ENCODE measurements around the gene MED27. TPM values are rescaled to one million over a fixed set of nuclear protein-coding genes. Genes with fewer than 3 reads are reported as not detected.

Gene MED27
- total and polyA plus RNA-seq, 2 of the 13 experiments (the other 11 are each of a cell fraction or from before 2014, with no cell fraction given), result 16.9 to 19.0 TPM

GRCh38 chr9:131965103-131965502 lies 114.6 kb downstream of the MED27 start:
- Histone ChIP-seq H3K4me2 (ENCODE audit: low read depth, low read length) (no peak overlapping the region), H3K9ac (ENCODE audit: insufficient read depth, low read depth, low read length) (no peak overlapping the region), H3K9me3 (ENCODE audit: low read length) (no peaks in the 10 kb centered on the region), H3K36me3 (replicated peaks in 1 of 2; ENCODE audit: control insufficient read depth in 1 of 2, insufficient read depth in 2 of 2, low read length in 2 of 2) (no peaks in the 10 kb centered on the region; a peak in 1 of 5 replicates), H3K27me3 (ENCODE audit: control insufficient read depth in 1 of 2, insufficient read depth in 2 of 2, low read length in 2 of 2) (no peaks in the 10 kb centered on the region), H2AFZ (ENCODE audit: low read length) (no peak overlapping the region), H3K4me1 (ENCODE audit: insufficient read depth, low read length) (no peaks in the 10 kb centered on the region), H4K20me1 (ENCODE audit: insufficient read depth, low read length) (no peaks in the 10 kb centered on the region), H3K27ac (ENCODE audit: extremely low read length, insufficient read depth, low read length) (no peak overlapping the region), H3K79me2 (ENCODE audit: insufficient read depth, low read length) (no peaks in the 10 kb centered on the region), H3K4me3 (replicated peaks in 1 of 3; ENCODE audit: insufficient read depth in 1 of 3, low read depth in 2 of 3, low read length in 3 of 3) (no peak overlapping the region)
- in situ Hi-C loops (cut with HindIII; ENCODE audit: extremely low pct_ligation_motif_present, low pct_unique_long_range_greater_than_20kb) (loop anchor here (10.0 kb wide), 1 partner anchor 60 kb away; no protein-coding TSS in a partner anchor), intact Hi-C loops (cut with micrococcal nuclease; ENCODE audit: unreplicated experiment) (no loop called here)
- BruUV-seq (replicated peaks), result no TSS peak
- no peak for DNase-seq (ENCODE audit: low spot score)
- 98% methylated on average over 4 of the region's 4 CpGs for WGBS (ENCODE audit: low lambda C conversion rate)
- no peak for ATAC-seq
- FAIRE-seq, result no peak
- ChIA-PET CTCF (ENCODE audit: low intra/inter-chr PET ratio, low total read pairs) (no interaction called here), POLR2A (no interaction called here)
- no peak for TF ChIP-seq ZNF468 (CRISPR knock-in tag; IDR thresholded peaks at IDR 0.05)
- TF ChIP-seq ZNF577 (CRISPR knock-in tag; IDR thresholded peaks at IDR 0.05; ENCODE audit: borderline replicate concordance, low read depth), result no peak
- TF ChIP-seq FOXA1 (IDR thresholded peaks at IDR 0.05), result no peak
- no peak for TF ChIP-seq FOXA1 (CRISPR knock-in tag; IDR thresholded peaks at IDR 0.05)
- TF ChIP-seq ZNF276 (CRISPR knock-in tag; IDR thresholded peaks at IDR 0.05; ENCODE audit: low read depth), result no peak
- TF ChIP-seq MBD4 (IDR thresholded peaks at IDR 0.05; ENCODE audit: borderline replicate concordance, low read length), result no peak
- TF ChIP-seq PPARG (CRISPR knock-in tag; conservative IDR thresholded peaks at IDR 0.05), result no peak
- no peak for TF ChIP-seq DDIT3 (CRISPR knock-in tag; IDR thresholded peaks at IDR 0.05)
- no peak for TF ChIP-seq ZMAT3 (CRISPR knock-in tag; conservative IDR thresholded peaks at IDR 0.05)
- no peak for TF ChIP-seq SIN3B (IDR thresholded peaks at IDR 0.05; ENCODE audit: low read length)
- no peak for TF ChIP-seq DMTF1 (CRISPR knock-in tag; IDR thresholded peaks at IDR 0.05)
- TF ChIP-seq FOXO1 (CRISPR knock-in tag; IDR thresholded peaks at IDR 0.05), result no peak
- no peak for TF ChIP-seq KLF6 (CRISPR knock-in tag; IDR thresholded peaks at IDR 0.05)
- no peak for TF ChIP-seq ZNF589 (CRISPR knock-in tag; conservative IDR thresholded peaks at IDR 0.05)
- no peak for TF ChIP-seq CREB1 (IDR thresholded peaks at IDR 0.05)
- TF ChIP-seq CREB1 (CRISPR knock-in tag; IDR thresholded peaks at IDR 0.05), result no peak
- TF ChIP-seq ZNF652 (CRISPR knock-in tag; IDR thresholded peaks at IDR 0.05; ENCODE audit: borderline replicate concordance, low read depth), result no peak
- TF ChIP-seq ZNF121 (CRISPR knock-in tag; IDR thresholded peaks at IDR 0.05), result no peak
- no peak for TF ChIP-seq ELF4 (CRISPR knock-in tag; IDR thresholded peaks at IDR 0.05; ENCODE audit: borderline replicate concordance)
